HCT116 (cell line): Measurements from ENCODE around the gene PDE1A. TPM values are rescaled to one million over a fixed set of nuclear protein-coding genes. Genes with fewer than 3 reads are reported as not detected.

Experiments
- ATAC-seq: fragments of 200-7000 bp; cut with Tn5 transposase; 2 replicates; pipeline ENCODE4 v1.9.1; 2020; ENCODE audit warnings: mild to moderate bottlenecking, moderate library complexity
- BruUV-seq: library from RNA; stranded (reverse); fragments of 400-500 nt; replicated peaks from 2 replicates; lab custom pipeline; 2021; lab: Mats Ljungman, UMichigan
- CTCF ChIA-PET: fragments of 300-600 bp; sonication (Branson Sonifier 250); formaldehyde crosslinking; loops from one replicate; lab custom pipeline; 2021; ENCODE audit warnings: antibody characterized with exemption; lab: Charles Lee
- POLR2A ChIA-PET: fragments of 300-600, 350-600 bp; sonication (Branson Sonifier 250); formaldehyde crosslinking; loops from one replicate; lab custom pipeline; 2021; ENCODE audit warnings: antibody characterized with exemption; lab: Charles Lee
- RAD21 ChIA-PET, 2 experiments: fragments of 300-600 bp; sonication (Branson Sonifier 250); formaldehyde crosslinking; loops; one replicate each; lab custom pipeline; 2023; ENCODE audit warnings: low total read pairs in 2 of 2; ENCODE audit not compliant: uncharacterized antibody in 2 of 2, unreplicated experiment in 2 of 2, low non-redundant PET in 1 of 2; lab: Charles Lee
- DNase-seq: peaks from one replicate; pipeline ENCODE4 v3.0.0-alpha.2; 2010; ENCODE audit warnings: low read depth, low spot score
- H2AFZ ChIP-seq: fragments of 200-600 bp; shearing (Covaris generic), sonication (generic); 2 replicates; pipeline ENCODE4 v1.6.1; 2017; ENCODE audit warnings: low read depth, mixed run types, mixed read lengths, antibody characterized with exemption, low read length; ENCODE audit not compliant: poor library complexity, severe bottlenecking
- H3K27ac ChIP-seq: 2 replicates; pipeline ENCODE4 v1.5.1; 2012; ENCODE audit warnings: low read depth, low read length
- H3K27me3 ChIP-seq: fragments of 200-600 bp; sonication (generic); 2 replicates; pipeline ENCODE4 v1.6.1; 2016; ENCODE audit warnings: mixed run types, low read length, mixed read lengths; ENCODE audit not compliant: insufficient read depth
- H3K36me3 ChIP-seq, 2 experiments: fragments of 200-500 bp in 1 of 2; fragments of 200-600 bp in 1 of 2; sonication (Bioruptor generic) in 1 of 2; sonication (generic) in 1 of 2; 2 replicates each; pipeline versions ENCODE4 v1.5.1 to v1.6.1; 2014 to 2016; ENCODE audit warnings: low read length in 2 of 2, inconsistent platforms in 1 of 2, mixed read lengths in 1 of 2, mixed run types in 1 of 2; ENCODE audit not compliant: insufficient read depth in 2 of 2, control insufficient read depth in 1 of 2
- H3K4me1 ChIP-seq, 2 experiments: fragments of 200-600 bp in 1 of 2; sonication (generic) in 1 of 2; 2 replicates each; pipeline versions ENCODE4 v1.5.1 to v1.6.1; 2012 to 2017; ENCODE audit warnings: low read length in 2 of 2, inconsistent platforms in 1 of 2, mild to moderate bottlenecking in 1 of 2, mixed read lengths in 1 of 2, mixed run types in 1 of 2, moderate library complexity in 1 of 2; ENCODE audit not compliant: insufficient read depth in 2 of 2, control insufficient read depth in 1 of 2
- H3K4me2 ChIP-seq: fragments of 200-600 bp; sonication (generic); 2 replicates; pipeline ENCODE4 v1.6.1; 2017; ENCODE audit warnings: mixed run types, low read length, mixed read lengths
- H3K4me3 ChIP-seq, 2 experiments: fragments of 200-600 bp in 1 of 2; sonication (generic) in 1 of 2; replicated peaks in 1 of 2; 2 replicates each; pipeline ENCODE4 v1.5.1; 2011 to 2016; ENCODE audit warnings: low read length in 2 of 2, control low read depth in 1 of 2, low read depth in 1 of 2, mild to moderate bottlenecking in 1 of 2, mixed read lengths in 1 of 2, mixed run types in 1 of 2
- H3K79me2 ChIP-seq: fragments of 200-600 bp; sonication (generic); 2 replicates; pipeline ENCODE4 v1.6.1; 2017; ENCODE audit warnings: mild to moderate bottlenecking, mixed run types, low read length, moderate library complexity, mixed read lengths; ENCODE audit not compliant: insufficient read depth
- H3K9ac ChIP-seq: fragments of 200-600 bp; sonication (generic); 2 replicates; pipeline ENCODE4 v1.6.1; 2016; ENCODE audit warnings: low read length, mixed read lengths
- H3K9me2 ChIP-seq: fragments of 200-600 bp; sonication (generic), shearing (Covaris generic); 2 replicates; pipeline ENCODE4 v1.6.1; 2017; ENCODE audit warnings: mixed run types, mild to moderate bottlenecking, moderate library complexity; ENCODE audit not compliant: insufficient read depth
- H3K9me3 ChIP-seq, 2 experiments: fragments of 200-500 bp in 1 of 2; fragments of 200-600 bp in 1 of 2; sonication (Bioruptor generic) in 1 of 2; sonication (generic) in 1 of 2; 2 replicates each; pipeline ENCODE4 v1.6.1; 2014 to 2017; ENCODE audit warnings: low read length in 2 of 2, mixed read lengths in 2 of 2, inconsistent platforms in 1 of 2, low read depth in 1 of 2, mild to moderate bottlenecking in 1 of 2, mixed run types in 1 of 2, moderate library complexity in 1 of 2; ENCODE audit not compliant: control insufficient read depth in 1 of 2, insufficient read depth in 1 of 2
- H4K20me1 ChIP-seq: fragments of 200-600 bp; sonication (generic), shearing (Covaris generic); 2 replicates; pipeline ENCODE4 v1.6.1; 2017; ENCODE audit warnings: mixed run types, mild to moderate bottlenecking, moderate library complexity; ENCODE audit not compliant: insufficient read depth
- CEBPB ChIP-seq: IDR thresholded peaks from 2 replicates; pipeline ENCODE4 v1.6.1; 2012; ENCODE audit warnings: low read depth
- EGR1 ChIP-seq: IDR thresholded peaks from 2 replicates; pipeline ENCODE4 v1.6.1; 2012; ENCODE audit warnings: low read depth
- EZH2 ChIP-seq: fragments of 200-600 bp; sonication (generic); IDR thresholded peaks from 2 replicates; pipeline ENCODE4 v1.6.1; 2017; ENCODE audit warnings: antibody characterized with exemption, mixed run types
- POLR2A ChIP-seq: IDR thresholded peaks from 2 replicates; pipeline ENCODE4 v1.7.0; 2011; ENCODE audit warnings: borderline replicate concordance; ENCODE audit not compliant: insufficient read depth, insufficient read length; ENCODE audit errors: extremely low read depth
- POLR2AphosphoS5 ChIP-seq: IDR thresholded peaks from 2 replicates; pipeline ENCODE4 v1.6.1; 2011; ENCODE audit warnings: mild to moderate bottlenecking, low read depth, low read length, moderate library complexity
- RAD21 ChIP-seq: IDR thresholded peaks from 2 replicates; pipeline ENCODE4 v1.6.1; 2012; ENCODE audit warnings: low read depth, mild to moderate bottlenecking
- TCF7L2 ChIP-seq: IDR thresholded peaks from 2 replicates; pipeline ENCODE4 v1.7.0; 2011; ENCODE audit warnings: borderline replicate concordance, inconsistent platforms; ENCODE audit not compliant: insufficient read depth, insufficient read length; ENCODE audit errors: extremely low read depth
- intact Hi-C: fragments of 100-400 bp; cut with micrococcal nuclease; formaldehyde crosslinking; loops from 2 replicates; pipeline ENCODE4 v1.10.0; 2022
- total RNA-seq: library from RNA; stranded (reverse); gene quantifications from one replicate; pipeline ENCODE4 v1.2.1, GENCODE V29; 2021; ENCODE audit not compliant: unreplicated experiment
- TF ChIP-seq, protein P1 (sequence below), 3 experiments: fragments of 200-600 bp in 1 of 3; sonication (generic) in 1 of 3; IDR thresholded peaks in 2 of 3; conservative IDR thresholded peaks in 1 of 3; 2 replicates each; pipeline ENCODE4 v1.5.1; 2012 to 2017; ENCODE audit warnings: low read depth in 2 of 3, low read length in 2 of 3, antibody characterized with exemption in 1 of 3, borderline replicate concordance in 1 of 3, control low read depth in 1 of 3, mild to moderate bottlenecking in 1 of 3, mixed read lengths in 1 of 3, mixed run types in 1 of 3, moderate library complexity in 1 of 3; ENCODE audit not compliant: insufficient read depth in 1 of 3
- TF ChIP-seq, protein P2 (sequence below): IDR thresholded peaks from 2 replicates; pipeline ENCODE4 v1.6.1; 2012; ENCODE audit warnings: low read depth

The PDE1A gene
- total RNA-seq, 1 experiment from 2014 or later = 0.12 TPM

DNA sequence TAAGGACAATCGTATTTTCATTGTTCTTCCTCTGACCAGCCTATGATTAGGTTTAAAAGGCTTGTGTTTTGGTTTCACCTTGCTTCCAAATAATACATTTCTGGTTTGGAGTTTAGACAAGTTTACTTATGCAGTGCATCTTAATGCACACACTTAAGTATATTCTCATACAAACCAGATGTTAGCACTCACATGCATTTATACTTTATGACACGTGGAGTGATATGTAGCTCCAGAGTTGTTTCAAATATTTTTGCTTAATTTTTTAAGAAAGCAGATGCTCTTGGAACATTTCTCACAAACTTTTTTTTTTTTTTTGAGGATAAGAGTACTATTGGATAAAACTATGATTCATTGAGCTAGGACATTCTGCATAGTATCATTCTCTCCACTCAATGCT is 109.9 kb downstream of the PDE1A start:
- Histone ChIP-seq H3K4me1 (no peaks in the 10 kb centered on the region), H3K9me3 (no peaks in the 10 kb centered on the region), H3K9ac (no peak overlapping the region), H4K20me1 (no peaks in the 10 kb centered on the region), H3K4me3 (no peak overlapping the region), H3K79me2 (no peaks in the 10 kb centered on the region), H3K27ac (no peak overlapping the region), H3K36me3 (no peaks in the 10 kb centered on the region), H3K27me3 (no peaks in the 10 kb centered on the region), H2AFZ (no peak overlapping the region), H3K4me2 (no peak overlapping the region), H3K9me2 (no peaks in the 10 kb centered on the region)
- no peak for DNase-seq
- TF ChIP-seq TCF7L2 (no peak), POLR2AphosphoS5 (no peak), RAD21 (no peak), EGR1 (no peak)
- TF ChIP-seq, protein P1, sequence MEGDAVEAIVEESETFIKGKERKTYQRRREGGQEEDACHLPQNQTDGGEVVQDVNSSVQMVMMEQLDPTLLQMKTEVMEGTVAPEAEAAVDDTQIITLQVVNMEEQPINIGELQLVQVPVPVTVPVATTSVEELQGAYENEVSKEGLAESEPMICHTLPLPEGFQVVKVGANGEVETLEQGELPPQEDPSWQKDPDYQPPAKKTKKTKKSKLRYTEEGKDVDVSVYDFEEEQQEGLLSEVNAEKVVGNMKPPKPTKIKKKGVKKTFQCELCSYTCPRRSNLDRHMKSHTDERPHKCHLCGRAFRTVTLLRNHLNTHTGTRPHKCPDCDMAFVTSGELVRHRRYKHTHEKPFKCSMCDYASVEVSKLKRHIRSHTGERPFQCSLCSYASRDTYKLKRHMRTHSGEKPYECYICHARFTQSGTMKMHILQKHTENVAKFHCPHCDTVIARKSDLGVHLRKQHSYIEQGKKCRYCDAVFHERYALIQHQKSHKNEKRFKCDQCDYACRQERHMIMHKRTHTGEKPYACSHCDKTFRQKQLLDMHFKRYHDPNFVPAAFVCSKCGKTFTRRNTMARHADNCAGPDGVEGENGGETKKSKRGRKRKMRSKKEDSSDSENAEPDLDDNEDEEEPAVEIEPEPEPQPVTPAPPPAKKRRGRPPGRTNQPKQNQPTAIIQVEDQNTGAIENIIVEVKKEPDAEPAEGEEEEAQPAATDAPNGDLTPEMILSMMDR (IDR thresholded peaks at IDR 0.05 in 2 of 3, conservative IDR thresholded peaks at IDR 0.05 in 1 of 3; ENCODE audit: borderline replicate concordance in 1 of 3, insufficient read depth in 1 of 3, low read depth in 2 of 3, low read length in 2 of 3) = no peak
- intact Hi-C loops = no loop called here
- no peak for ATAC-seq
- ChIA-PET CTCF (no interaction called here), RAD21 (no interaction called here), POLR2A (no interaction called here)
- BruUV-seq = no TSS peak

DNA sequence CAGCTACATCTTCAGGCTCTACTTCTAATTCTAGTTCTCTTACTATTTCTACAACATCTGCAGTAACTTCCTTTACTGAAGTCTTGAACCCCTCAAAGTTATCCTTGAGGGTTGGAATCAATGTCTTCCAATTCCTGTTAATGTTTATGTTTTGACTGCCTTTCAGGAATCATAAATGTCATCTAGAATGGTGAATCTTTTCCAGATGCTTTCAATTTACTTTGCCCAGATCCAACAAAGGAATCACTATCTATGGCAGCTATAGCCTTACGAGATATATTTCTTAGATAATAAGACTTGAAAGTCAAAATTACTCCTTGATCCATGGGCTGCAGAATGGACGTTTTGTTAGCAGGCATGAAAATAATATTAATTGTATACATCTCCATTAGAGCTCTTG is 123.9 kb downstream of the PDE1A start:
- H3K36me3 ChIP-seq = no peaks in the 10 kb centered on the region
- no peak overlapping the region for H3K27ac ChIP-seq
- ChIA-PET POLR2A (no interaction called here), RAD21 (no interaction called here), CTCF (no interaction called here)
- H3K9me2 ChIP-seq = no peaks in the 10 kb centered on the region
- TF ChIP-seq POLR2AphosphoS5 (no peak), POLR2A (no peak), CEBPB (no peak), EZH2 (no peak)
- TF ChIP-seq, protein P2, sequence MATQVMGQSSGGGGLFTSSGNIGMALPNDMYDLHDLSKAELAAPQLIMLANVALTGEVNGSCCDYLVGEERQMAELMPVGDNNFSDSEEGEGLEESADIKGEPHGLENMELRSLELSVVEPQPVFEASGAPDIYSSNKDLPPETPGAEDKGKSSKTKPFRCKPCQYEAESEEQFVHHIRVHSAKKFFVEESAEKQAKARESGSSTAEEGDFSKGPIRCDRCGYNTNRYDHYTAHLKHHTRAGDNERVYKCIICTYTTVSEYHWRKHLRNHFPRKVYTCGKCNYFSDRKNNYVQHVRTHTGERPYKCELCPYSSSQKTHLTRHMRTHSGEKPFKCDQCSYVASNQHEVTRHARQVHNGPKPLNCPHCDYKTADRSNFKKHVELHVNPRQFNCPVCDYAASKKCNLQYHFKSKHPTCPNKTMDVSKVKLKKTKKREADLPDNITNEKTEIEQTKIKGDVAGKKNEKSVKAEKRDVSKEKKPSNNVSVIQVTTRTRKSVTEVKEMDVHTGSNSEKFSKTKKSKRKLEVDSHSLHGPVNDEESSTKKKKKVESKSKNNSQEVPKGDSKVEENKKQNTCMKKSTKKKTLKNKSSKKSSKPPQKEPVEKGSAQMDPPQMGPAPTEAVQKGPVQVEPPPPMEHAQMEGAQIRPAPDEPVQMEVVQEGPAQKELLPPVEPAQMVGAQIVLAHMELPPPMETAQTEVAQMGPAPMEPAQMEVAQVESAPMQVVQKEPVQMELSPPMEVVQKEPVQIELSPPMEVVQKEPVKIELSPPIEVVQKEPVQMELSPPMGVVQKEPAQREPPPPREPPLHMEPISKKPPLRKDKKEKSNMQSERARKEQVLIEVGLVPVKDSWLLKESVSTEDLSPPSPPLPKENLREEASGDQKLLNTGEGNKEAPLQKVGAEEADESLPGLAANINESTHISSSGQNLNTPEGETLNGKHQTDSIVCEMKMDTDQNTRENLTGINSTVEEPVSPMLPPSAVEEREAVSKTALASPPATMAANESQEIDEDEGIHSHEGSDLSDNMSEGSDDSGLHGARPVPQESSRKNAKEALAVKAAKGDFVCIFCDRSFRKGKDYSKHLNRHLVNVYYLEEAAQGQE = no peak
- H3K79me2 ChIP-seq = no peaks in the 10 kb centered on the region
- no peaks in the 10 kb centered on the region for H3K9me3 ChIP-seq
- intact Hi-C loops = no loop called here
- H3K27me3 ChIP-seq = no peaks in the 10 kb centered on the region
- H3K4me2 ChIP-seq = no peak overlapping the region
- no peaks in the 10 kb centered on the region for H3K4me1 ChIP-seq
- no TSS peak for BruUV-seq
- no peak overlapping the region for H3K4me3 ChIP-seq
- H4K20me1 ChIP-seq = no peaks in the 10 kb centered on the region
- ATAC-seq (no peak), DNase-seq (no peak)
- H3K9ac ChIP-seq = no peak overlapping the region
- H2AFZ ChIP-seq = no peak overlapping the region
